ENCODE results near the gene TTC6.
A peak's percentile ranks its signal among the peaks of the same experiment; 100 is the strongest.

TTC6 gene

GRCh38 chr14:37617864-37618365 is 22.5 kb downstream of the TTC6 start:
- DNase-seq: no peak
- intact Hi-C loops (cut with DNase I): no loop called here

- no peak for DNase-seq
- intact Hi-C loops (cut with DNase I): no loop called here
These were observed 23.1 kb downstream of the TTC6 start for GRCh38 chr14:37618498-37619028.

GRCh38 chr14:37620856-37621255 is 25.4 kb downstream of the TTC6 start:
- DNase-seq: no peak
- intact Hi-C loops (cut with DNase I): no loop called here

GRCh38 chr14:37622231-37622923 is 26.9 kb downstream of the TTC6 start:
- peak in 1 of 10 donors; percentile 70 for DNase-seq

GRCh38 chr14:37623426-37623951 is 28.1 kb downstream of the TTC6 start:
- DNase-seq: no peak
- intact Hi-C loops (cut with DNase I): no loop called here

More at GRCh38 chr14:37622231-37622923, 26.9 kb downstream of the TTC6 start:
- intact Hi-C loops (cut with DNase I): no loop called here

- intact Hi-C loops (cut with DNase I): no loop called here
- no peak for DNase-seq
These were observed 28.5 kb downstream of the TTC6 start for GRCh38 chr14:37623971-37624370.

GRCh38 chr14:37625597-37626595 is 30.5 kb downstream of the TTC6 start:
- intact Hi-C loops (cut with DNase I): no loop called here

GRCh38 chr14:37637341-37637740 is 41.9 kb downstream of the TTC6 start:
- intact Hi-C loops (cut with DNase I): no loop called here
- DNase-seq: no peak

More at GRCh38 chr14:37625597-37626595, 30.5 kb downstream of the TTC6 start:
- no peak for DNase-seq

GRCh38 chr14:37638599-37638998 is 43.2 kb downstream of the TTC6 start:
- no peak for DNase-seq
- intact Hi-C loops (cut with DNase I): loop anchor here (2.0 kb wide), 1 partner anchor 68 kb away; no protein-coding TSS in a partner anchor

GRCh38 chr14:37641117-37641516 is 45.7 kb downstream of the TTC6 start:
- intact Hi-C loops (cut with DNase I): no loop called here
- DNase-seq: no peak

GRCh38 chr14:37642125-37642524 is 46.7 kb downstream of the TTC6 start:
- intact Hi-C loops (cut with DNase I): no loop called here
- DNase-seq: no peak

- DNase-seq: no peak
- intact Hi-C loops (cut with DNase I): no loop called here
These were observed 48.3 kb downstream of the TTC6 start for GRCh38 chr14:37643701-37644100.

Data from posterior cingulate gyrus (tissue), 11 donors.